Muscle layer of duodenum (tissue), 2 donors: ENCODE data around the gene EPHB2.

Source experiments
- H3K27ac ChIP-seq: one replicate; pipeline ENCODE4 v1.7.0; 2013; ENCODE audit warnings: mild to moderate bottlenecking, low read length
- H3K27me3 ChIP-seq: one replicate; pipeline ENCODE4 v1.7.0; 2013; ENCODE audit warnings: low read depth, mild to moderate bottlenecking, control low read depth, low read length
- H3K36me3 ChIP-seq, 2 donors: one replicate each; pipeline ENCODE4 v1.7.0; 2013; ENCODE audit warnings: low read length in 2 of 2, control low read depth in 1 of 2, mild to moderate bottlenecking in 1 of 2; ENCODE audit not compliant: insufficient read depth in 2 of 2, control insufficient read depth in 1 of 2
- H3K4me1 ChIP-seq, 2 donors: one replicate each; pipeline ENCODE4 v1.7.0; 2013; ENCODE audit warnings: low read length in 2 of 2, mild to moderate bottlenecking in 2 of 2, control low read depth in 1 of 2, moderate library complexity in 1 of 2; ENCODE audit not compliant: insufficient read depth in 2 of 2, control insufficient read depth in 1 of 2
- H3K4me3 ChIP-seq, 2 donors: one replicate each; pipeline ENCODE4 v1.7.0; 2013; ENCODE audit warnings: low read length in 2 of 2, low read depth in 1 of 2, mild to moderate bottlenecking in 1 of 2
- H3K9me3 ChIP-seq, 2 donors: one replicate each; pipeline ENCODE4 v1.7.0; 2013; ENCODE audit warnings: low read length in 2 of 2, control low read depth in 1 of 2, mild to moderate bottlenecking in 1 of 2; ENCODE audit not compliant: control insufficient read depth in 1 of 2
- donor health status: healthy.

Gene EPHB2

GRCh38 chr1:22754824-22755223 lies 44.2 kb downstream of the EPHB2 start:
- Histone ChIP-seq H3K9me3 (no peaks in the 10 kb centered on the region), H3K27ac (no peak overlapping the region), H3K4me3 (no peak overlapping the region), H3K36me3 (no peaks in the 10 kb centered on the region), H3K4me1 (peaks cover 9 to 16% of the 10 kb centered on the region in 2 donors), H3K27me3 (no peaks in the 10 kb centered on the region)

DNA sequence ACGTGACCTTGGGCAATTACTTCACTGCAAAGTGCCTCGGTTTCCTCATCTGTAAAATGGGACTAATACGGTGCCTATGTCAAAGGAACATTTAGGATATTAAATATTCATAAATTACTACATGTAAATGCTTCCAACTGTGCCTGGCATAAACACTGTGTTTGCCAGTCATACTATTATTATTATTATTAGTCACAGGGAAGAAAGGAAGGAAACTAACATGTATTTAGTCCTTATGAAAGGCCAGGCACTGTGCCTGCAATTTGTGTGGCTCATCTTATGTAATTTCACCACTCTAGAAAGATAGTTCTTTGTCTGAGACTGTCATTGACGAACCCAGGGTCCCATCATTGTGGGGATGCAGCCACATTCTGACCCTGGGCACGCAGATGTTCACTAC lies 45.0 kb downstream of the EPHB2 start:
- Histone ChIP-seq H3K27me3 (no peaks in the 10 kb centered on the region), H3K4me3 (no peak overlapping the region), H3K9me3 (no peaks in the 10 kb centered on the region), H3K36me3 (no peaks in the 10 kb centered on the region), H3K4me1 (peaks cover 1 to 9% of the 10 kb centered on the region in 2 donors), H3K27ac (no peak overlapping the region)

DNA sequence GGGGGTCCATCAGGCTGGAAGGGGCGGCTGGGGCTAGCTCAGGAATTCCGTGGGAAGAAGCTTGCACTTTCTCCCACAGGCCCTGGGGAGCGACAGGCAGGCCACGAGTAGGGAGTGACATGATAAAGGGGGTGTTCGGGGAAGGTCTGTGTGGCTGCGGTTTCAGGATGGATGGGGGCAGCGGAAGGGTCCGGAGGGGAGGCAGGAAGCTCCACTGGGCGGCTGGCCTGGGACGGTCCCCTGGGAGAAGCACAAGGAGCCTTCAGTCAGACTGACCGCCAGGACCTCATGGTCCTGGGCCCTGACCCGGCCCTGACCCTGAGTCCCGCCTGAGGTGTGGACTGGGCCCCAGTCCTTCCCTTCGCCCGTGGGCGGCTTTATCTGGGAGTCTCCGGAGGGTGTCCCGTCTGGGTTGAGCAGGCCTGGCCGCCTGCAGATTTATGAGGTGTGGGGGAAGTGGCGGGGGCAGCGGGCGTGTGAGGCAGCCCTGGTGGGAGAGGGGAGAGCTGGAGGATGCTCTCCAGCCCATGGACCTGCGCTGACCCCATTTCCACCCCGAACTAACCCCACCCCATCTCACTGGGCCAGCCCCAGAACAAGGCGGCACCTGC lies 45.6 kb downstream of the EPHB2 start:
- H3K27ac ChIP-seq, result no peak overlapping the region
- H3K4me1 ChIP-seq, result peaks cover 0 to 3% of the 10 kb centered on the region in 2 donors
- H3K9me3 ChIP-seq, result no peaks in the 10 kb centered on the region
- H3K27me3 ChIP-seq, result no peaks in the 10 kb centered on the region
- no peak overlapping the region for H3K4me3 ChIP-seq
- H3K36me3 ChIP-seq, result no peaks in the 10 kb centered on the region

- no peaks in the 10 kb centered on the region for H3K36me3 ChIP-seq
- no peaks in the 10 kb centered on the region for H3K9me3 ChIP-seq
- H3K4me3 ChIP-seq, result no peak overlapping the region
- no peak overlapping the region for H3K27ac ChIP-seq
- H3K4me1 ChIP-seq, result no peaks in the 10 kb centered on the region
- no peaks in the 10 kb centered on the region for H3K27me3 ChIP-seq
Observed at GRCh38 chr1:22760455-22760854, 49.8 kb downstream of the EPHB2 start.

DNA sequence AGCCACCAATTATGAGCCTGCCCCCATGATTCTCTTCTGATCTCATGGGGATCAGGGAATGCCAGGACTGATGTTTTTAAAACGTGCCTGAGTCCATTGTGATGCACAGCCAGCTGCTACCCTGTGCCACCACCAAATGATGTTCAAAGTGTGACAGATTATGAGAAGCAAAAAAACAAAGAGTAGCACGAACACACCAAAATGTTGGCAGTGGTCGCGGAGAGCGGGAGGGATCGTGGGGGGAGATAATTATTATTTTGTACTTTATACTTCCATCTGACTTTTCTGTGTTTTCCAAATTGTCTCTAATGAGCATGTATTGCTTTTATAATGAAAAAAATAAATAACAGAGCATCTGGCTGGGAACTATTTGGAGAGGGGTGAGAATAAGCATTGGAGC lies 50.5 kb downstream of the EPHB2 start:
- no peaks in the 10 kb centered on the region for H3K4me1 ChIP-seq
- no peaks in the 10 kb centered on the region for H3K36me3 ChIP-seq
- H3K27me3 ChIP-seq, result no peaks in the 10 kb centered on the region
- H3K27ac ChIP-seq, result no peak overlapping the region
- no peak overlapping the region for H3K4me3 ChIP-seq
- H3K9me3 ChIP-seq, result no peaks in the 10 kb centered on the region

DNA sequence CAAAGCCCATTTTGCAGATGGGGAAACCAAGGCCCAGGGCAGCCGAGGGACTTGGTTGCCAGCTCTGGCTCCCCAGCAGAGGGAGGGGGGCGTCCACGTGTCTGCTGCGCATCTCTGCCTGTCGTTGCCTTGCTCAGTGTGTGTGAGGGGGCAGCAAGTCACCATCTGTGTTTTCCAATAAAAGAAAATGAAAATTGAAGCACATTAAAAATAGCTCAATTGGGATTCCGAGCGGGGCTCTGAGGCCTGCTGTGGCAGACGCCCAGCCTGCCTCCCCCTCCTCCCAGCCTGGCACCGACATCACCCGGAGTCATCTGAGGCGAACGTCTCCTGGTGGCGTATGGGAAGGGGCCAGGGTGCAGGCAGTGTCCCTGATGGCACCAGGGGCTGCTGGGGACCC lies 51.2 kb downstream of the EPHB2 start:
- no peaks in the 10 kb centered on the region for H3K36me3 ChIP-seq
- H3K4me1 ChIP-seq, result no peaks in the 10 kb centered on the region
- H3K4me3 ChIP-seq, result no peak overlapping the region
- no peaks in the 10 kb centered on the region for H3K9me3 ChIP-seq
- no peak overlapping the region for H3K27ac ChIP-seq
- H3K27me3 ChIP-seq, result no peaks in the 10 kb centered on the region

DNA sequence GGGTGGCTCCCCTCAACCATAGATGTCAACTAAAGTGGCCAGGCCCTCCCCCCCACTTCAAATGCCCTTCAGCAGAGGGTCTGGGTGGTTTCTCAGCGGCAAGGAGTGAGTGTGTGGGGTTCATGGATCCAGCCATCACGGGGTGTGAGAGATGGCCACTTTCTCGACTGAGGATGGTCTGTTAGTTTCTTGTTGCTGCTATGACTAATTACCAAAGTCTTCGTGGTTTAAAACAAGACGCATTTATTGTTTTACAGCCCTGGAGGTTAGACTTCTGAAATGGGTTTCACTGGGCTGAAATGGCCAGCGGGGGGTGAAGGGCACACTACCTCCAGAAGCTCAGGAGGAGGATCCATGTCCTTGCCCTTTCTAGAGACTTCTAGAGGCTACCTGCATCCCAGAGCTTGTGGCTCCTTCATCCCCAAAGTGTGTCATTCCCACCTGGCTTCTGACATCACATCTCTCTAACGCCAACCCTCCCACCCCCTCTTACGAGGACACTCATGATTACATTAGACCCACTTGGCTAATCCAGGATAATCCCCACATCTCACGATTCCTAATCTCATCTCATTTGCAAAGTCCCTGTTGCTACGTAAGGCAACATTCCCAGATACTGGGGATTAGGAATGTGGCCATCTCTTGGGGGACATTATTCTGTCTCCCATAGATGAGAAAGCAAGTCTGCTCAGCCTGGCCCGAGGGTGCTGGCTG lies 53.0 kb downstream of the EPHB2 start:
- no peaks in the 10 kb centered on the region for H3K27me3 ChIP-seq
- no peak overlapping the region for H3K27ac ChIP-seq
- no peaks in the 10 kb centered on the region for H3K9me3 ChIP-seq
- H3K4me3 ChIP-seq, result no peak overlapping the region
- no peaks in the 10 kb centered on the region for H3K4me1 ChIP-seq
- no peaks in the 10 kb centered on the region for H3K36me3 ChIP-seq

DNA sequence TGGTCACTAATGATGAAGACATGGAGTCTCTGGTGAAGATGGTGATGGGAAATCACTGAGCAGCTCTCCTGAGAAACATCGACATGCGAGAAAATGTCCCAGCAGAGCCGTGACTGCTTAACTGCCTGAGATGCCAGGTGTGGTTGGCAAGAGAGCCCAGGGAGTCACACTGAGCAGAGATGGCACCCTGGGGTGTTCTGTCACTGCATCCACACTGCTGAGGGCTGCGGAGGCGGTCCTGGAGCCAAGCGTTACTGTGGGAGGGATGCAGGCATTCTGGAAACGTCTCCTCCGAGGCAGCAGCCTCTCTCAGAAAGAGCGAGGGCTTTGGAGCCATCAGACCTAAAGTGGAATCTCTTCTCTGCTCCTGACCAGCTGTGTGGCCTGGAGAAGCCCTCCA lies 57.2 kb downstream of the EPHB2 start:
- Histone ChIP-seq H3K4me3 (no peak overlapping the region), H3K27me3 (no peaks in the 10 kb centered on the region), H3K4me1 (no peaks in the 10 kb centered on the region), H3K27ac (no peak overlapping the region), H3K9me3 (no peaks in the 10 kb centered on the region), H3K36me3 (no peaks in the 10 kb centered on the region)

DNA sequence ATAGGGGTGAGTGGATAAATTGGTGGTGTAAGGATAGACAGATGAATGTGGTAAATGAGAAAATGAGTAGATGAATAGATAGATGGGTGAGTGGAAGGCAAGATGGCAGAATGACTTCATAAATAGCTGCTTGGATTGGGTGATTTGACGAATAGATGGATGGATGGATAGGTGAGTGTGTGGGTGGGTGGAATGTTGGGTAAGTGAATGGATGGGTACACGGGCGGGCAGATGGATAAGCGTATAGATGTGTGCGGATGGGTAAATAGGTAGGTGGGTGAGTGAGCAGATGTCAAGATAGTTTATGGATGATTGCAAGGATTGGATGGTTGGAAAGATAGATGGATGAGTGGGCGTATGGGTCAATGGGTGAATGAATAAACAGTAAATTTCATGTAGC lies 59.3 kb downstream of the EPHB2 start:
- Histone ChIP-seq H3K9me3 (no peaks in the 10 kb centered on the region), H3K27me3 (no peaks in the 10 kb centered on the region), H3K4me3 (no peak overlapping the region), H3K36me3 (no peaks in the 10 kb centered on the region), H3K27ac (no peak overlapping the region), H3K4me1 (peaks cover 0 to 4% of the 10 kb centered on the region in 2 donors)

DNA sequence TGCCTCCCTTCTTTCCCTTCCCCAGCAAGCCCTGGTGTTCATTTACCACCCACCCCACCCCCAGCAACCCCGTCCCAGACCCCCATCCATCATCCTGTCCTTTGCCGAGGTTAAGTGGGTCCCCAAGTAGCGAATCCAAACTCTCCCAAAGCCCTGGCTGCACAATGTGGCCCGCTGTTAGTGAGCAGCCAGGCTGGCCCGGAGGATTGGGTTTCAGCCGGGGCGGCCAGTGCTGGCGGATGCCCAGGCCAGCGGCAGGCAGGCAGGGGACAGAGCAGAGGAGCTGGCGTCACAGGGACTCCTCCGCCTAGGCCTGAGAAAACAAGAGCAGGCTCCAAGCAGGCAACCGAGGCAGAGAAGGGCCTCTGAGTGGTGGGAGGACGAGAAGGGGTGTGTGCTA lies 61.4 kb downstream of the EPHB2 start:
- H3K27ac ChIP-seq, result no peak overlapping the region
- H3K4me3 ChIP-seq, result no peak overlapping the region
- H3K36me3 ChIP-seq, result no peaks in the 10 kb centered on the region
- H3K9me3 ChIP-seq, result no peaks in the 10 kb centered on the region
- peaks cover 0 to 11% of the 10 kb centered on the region in 2 donors for H3K4me1 ChIP-seq
- no peaks in the 10 kb centered on the region for H3K27me3 ChIP-seq

- Histone ChIP-seq H3K9me3 (no peaks in the 10 kb centered on the region), H3K4me1 (peaks cover 6 to 26% of the 10 kb centered on the region in 2 donors), H3K4me3 (no peak overlapping the region), H3K27ac (no peak overlapping the region), H3K27me3 (no peaks in the 10 kb centered on the region), H3K36me3 (no peaks in the 10 kb centered on the region)
Observed at GRCh38 chr1:22773981-22774832, 63.6 kb downstream of the EPHB2 start.
